SK-N-SH (cell line): ENCODE results near the gene ST6GALNAC2. TPM values are rescaled to one million over a fixed set of nuclear protein-coding genes. Genes with fewer than 3 reads are reported as not detected.

Experiments
- CTCF ChIA-PET: fragments of 300-600, 350-600 bp; formaldehyde crosslinking; extraction: SDS; loops from one replicate; lab custom pipeline; 2021; lab: Yijun Ruan, JAX
- POLR2A ChIA-PET: fragments of 350-600 bp; sonication (Branson Sonifier 250); formaldehyde crosslinking; extraction: SDS; loops from one replicate; lab custom pipeline; 2020; ENCODE audit warnings: antibody characterized with exemption, inconsistent platforms; lab: Yijun Ruan, JAX
- DNase-seq: peaks from one replicate; pipeline ENCODE4 v3.0.0; 2012
- H2AFZ ChIP-seq: fragments of 200-600 bp; sonication (generic); 2 replicates; pipeline ENCODE4 v1.8.1; 2016; ENCODE audit warnings: antibody characterized with exemption, mild to moderate bottlenecking, low read depth
- H3F3A ChIP-seq: fragments of 200-600 bp; sonication (generic); replicated peaks from 2 replicates; pipeline ENCODE3; 2016; ENCODE audit warnings: antibody characterized with exemption, mild to moderate bottlenecking; ENCODE audit not compliant: insufficient read depth
- H3K27ac ChIP-seq, 2 experiments: fragments of 200-500 bp in 1 of 2; fragments of 200-600 bp in 1 of 2; sonication (Bioruptor generic) in 1 of 2; sonication (generic), shearing (Covaris generic) in 1 of 2; 2 replicates each; pipeline versions ENCODE4 v1.5.1 to v1.6.1; 2014 to 2016; ENCODE audit warnings: low read depth in 2 of 2, inconsistent platforms in 1 of 2, low read length in 1 of 2, mild to moderate bottlenecking in 1 of 2, mixed read lengths in 1 of 2
- H3K27me3 ChIP-seq: fragments of 200-600 bp; sonication (generic), shearing (Covaris generic); 2 replicates; pipeline ENCODE4 v1.6.1; 2016; ENCODE audit warnings: mixed run types; ENCODE audit not compliant: insufficient read depth
- H3K36me3 ChIP-seq, 2 experiments: fragments of 200-500 bp in 1 of 2; fragments of 200-600 bp in 1 of 2; sonication (Bioruptor generic) in 1 of 2; sonication (generic) in 1 of 2; replicated peaks in 1 of 2; 2 replicates each; pipeline versions ENCODE3 to v1.5.1; 2014 to 2016; ENCODE audit warnings: low read length in 1 of 2, mild to moderate bottlenecking in 1 of 2; ENCODE audit not compliant: insufficient read depth in 2 of 2, control insufficient read depth in 1 of 2
- H3K4me1 ChIP-seq, 2 experiments: fragments of 200-500 bp in 1 of 2; fragments of 200-600 bp in 1 of 2; sonication (Bioruptor generic) in 1 of 2; sonication (generic), shearing (Covaris generic) in 1 of 2; 2 replicates each; pipeline versions ENCODE4 v1.5.1 to v1.6.1; 2014 to 2016; ENCODE audit warnings: low read depth in 1 of 2, low read length in 1 of 2, mixed run types in 1 of 2; ENCODE audit not compliant: insufficient read depth in 2 of 2, control insufficient read depth in 1 of 2
- H3K4me2 ChIP-seq: fragments of 200-600 bp; sonication (generic), shearing (Covaris generic); 2 replicates; pipeline ENCODE4 v1.6.1; 2017; ENCODE audit warnings: mixed run types
- H3K4me3 ChIP-seq, 2 experiments: fragments of 200-500 bp in 1 of 2; fragments of 200-600 bp in 1 of 2; sonication (Bioruptor generic) in 1 of 2; sonication (generic), shearing (Covaris generic) in 1 of 2; 2 replicates each; pipeline versions ENCODE4 v1.5.1 to v1.8.1; 2014 to 2016; ENCODE audit warnings: low read depth in 2 of 2, inconsistent platforms in 1 of 2, low read length in 1 of 2, mild to moderate bottlenecking in 1 of 2, mixed read lengths in 1 of 2, moderate library complexity in 1 of 2
- H3K79me2 ChIP-seq: fragments of 200-600 bp; sonication (generic); 2 replicates; pipeline ENCODE4 v1.8.1; 2017; ENCODE audit warnings: mild to moderate bottlenecking; ENCODE audit not compliant: insufficient read depth
- H3K9ac ChIP-seq: fragments of 200-600 bp; sonication (generic); 2 replicates; pipeline ENCODE4 v1.6.1; 2017; ENCODE audit warnings: mixed run types
- H3K9me2 ChIP-seq: fragments of 200-600 bp; sonication (generic); 2 replicates; pipeline ENCODE4 v1.6.1; 2017; ENCODE audit warnings: mixed run types
- H3K9me3 ChIP-seq: fragments of 200-600 bp; sonication (generic); 2 replicates; pipeline ENCODE4 v1.6.1; 2017; ENCODE audit warnings: mixed run types, mild to moderate bottlenecking, moderate library complexity
- H4K20me1 ChIP-seq: fragments of 200-600 bp; sonication (generic); 2 replicates; pipeline ENCODE4 v1.6.1; 2017; ENCODE audit warnings: mild to moderate bottlenecking, mixed run types; ENCODE audit not compliant: insufficient read depth
- CHD2 ChIP-seq: fragments of 150-350 bp; IDR thresholded peaks from 2 replicates; pipeline ENCODE4 v1.6.1; 2018; ENCODE audit warnings: low read length; ENCODE audit not compliant: partially characterized antibody
- ELF1 ChIP-seq: IDR thresholded peaks from 2 replicates; pipeline ENCODE4 v1.4.0; 2012
- EP300 ChIP-seq, 2 experiments: IDR thresholded peaks; 2 replicates each; pipeline versions ENCODE4 v1.4.0 to v1.6.1; 2012; ENCODE audit warnings: borderline replicate concordance in 1 of 2, low read depth in 1 of 2, low read length in 1 of 2
- EZH2phosphoT487 ChIP-seq: fragments of 200-600 bp; sonication (generic); IDR thresholded peaks from 2 replicates; pipeline ENCODE4 v1.6.1; 2017; ENCODE audit warnings: low read depth, mixed run types, mild to moderate bottlenecking, antibody characterized with exemption, moderate library complexity, borderline replicate concordance
- FOXJ3 ChIP-seq: sonication (generic); formaldehyde crosslinking; IDR thresholded peaks from 2 replicates; pipeline ENCODE4 v1.5.1; 2020; ENCODE audit warnings: mild to moderate bottlenecking, missing genetic modification reagents
- FOXM1 ChIP-seq: IDR thresholded peaks from 2 replicates; pipeline ENCODE4 v1.4.0; 2012; ENCODE audit warnings: low read depth, mild to moderate bottlenecking
- GABPA ChIP-seq: IDR thresholded peaks from 2 replicates; pipeline ENCODE4 v1.4.0; 2012; ENCODE audit warnings: low read depth, mild to moderate bottlenecking
- GATA2 ChIP-seq: sonication (generic); formaldehyde crosslinking; IDR thresholded peaks from 2 replicates; pipeline ENCODE4 v1.5.0; 2020; ENCODE audit warnings: mild to moderate bottlenecking, missing genetic modification reagents
- MEF2A ChIP-seq: IDR thresholded peaks from 2 replicates; pipeline ENCODE4 v1.4.0; 2012; ENCODE audit warnings: low read depth, borderline replicate concordance
- NFIC ChIP-seq: IDR thresholded peaks from 2 replicates; pipeline ENCODE4 v1.4.0; 2012; ENCODE audit warnings: borderline replicate concordance
- RAD21 ChIP-seq: IDR thresholded peaks from 2 replicates; pipeline ENCODE4 v1.6.1; 2012; ENCODE audit warnings: mild to moderate bottlenecking, low read length
- RCOR1 ChIP-seq: fragments of 150-350 bp; IDR thresholded peaks from 2 replicates; pipeline ENCODE4 v1.6.1; 2017; ENCODE audit warnings: antibody characterized with exemption, low read length
- RXRA ChIP-seq: IDR thresholded peaks from 2 replicates; pipeline ENCODE4 v1.4.0; 2012; ENCODE audit warnings: low read depth, mild to moderate bottlenecking, borderline replicate concordance
- YY1 ChIP-seq: IDR thresholded peaks from 2 replicates; pipeline ENCODE4 v1.4.0; 2012; ENCODE audit warnings: low read depth, mild to moderate bottlenecking
- WGBS: methylation state at CpG from one replicate; pipeline ENCODE4 v1.1.6; 2017; ENCODE audit warnings: low lambda C conversion rate; 5-methylcytosine and 5-hydroxymethylcytosine counted together
- polyA plus RNA-seq, 3 experiments: library from polyadenylated mRNA; depleted of rRNA; stranded (reverse); fragments of >200 nt; gene quantifications; 2 replicates each; pipeline ENCODE4 v1.2.3, GENCODE V29; 2012
- TF ChIP-seq, protein P1 (sequence below): fragments of 200-600 bp; sonication (generic); IDR thresholded peaks from 2 replicates; pipeline ENCODE4 v1.6.1; 2017; ENCODE audit warnings: antibody characterized with exemption, mild to moderate bottlenecking, moderate library complexity
- TF ChIP-seq, protein P2 (sequence below): IDR thresholded peaks from 2 replicates; pipeline ENCODE4 v1.4.0; 2012; ENCODE audit warnings: low read depth, borderline replicate concordance
- TF ChIP-seq, protein P3 (sequence below): IDR thresholded peaks from 2 replicates; pipeline ENCODE4; 2012

Gene ST6GALNAC2
- polyA plus RNA-seq, 1 of the 3 experiments (the other 2 are of a cell fraction): 0.94 TPM

DNA sequence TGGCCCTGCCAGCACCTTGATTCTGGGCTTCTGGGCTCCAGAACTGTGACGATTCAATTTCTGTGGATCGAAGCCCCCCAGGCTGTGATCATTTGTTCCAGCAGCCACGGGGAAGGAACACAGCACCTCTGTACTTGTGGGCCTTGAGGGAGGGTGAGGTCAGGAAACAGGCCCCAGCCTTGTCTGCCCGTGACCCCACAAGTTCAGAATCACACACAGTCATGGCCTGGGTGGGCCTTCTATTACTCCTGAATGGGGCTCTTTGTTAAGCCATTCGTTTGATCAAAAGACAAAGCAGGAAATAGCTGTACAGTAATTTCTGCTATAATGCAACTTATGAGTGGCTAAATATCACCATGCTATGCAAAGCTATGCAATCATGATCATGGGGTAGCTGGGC lies 10.1 kb downstream of the ST6GALNAC2 start:
- no peaks in the 10 kb centered on the region for H3K4me1 ChIP-seq
- CTCF ChIA-PET: interaction anchor here (0.8 to 8.5 kb wide), 8 partner anchors 8 to 293 kb away, joined by 3 to 45 read pairs (median 4); partner anchors contain the start of genes MGAT5B and ST6GALNAC2

DNA sequence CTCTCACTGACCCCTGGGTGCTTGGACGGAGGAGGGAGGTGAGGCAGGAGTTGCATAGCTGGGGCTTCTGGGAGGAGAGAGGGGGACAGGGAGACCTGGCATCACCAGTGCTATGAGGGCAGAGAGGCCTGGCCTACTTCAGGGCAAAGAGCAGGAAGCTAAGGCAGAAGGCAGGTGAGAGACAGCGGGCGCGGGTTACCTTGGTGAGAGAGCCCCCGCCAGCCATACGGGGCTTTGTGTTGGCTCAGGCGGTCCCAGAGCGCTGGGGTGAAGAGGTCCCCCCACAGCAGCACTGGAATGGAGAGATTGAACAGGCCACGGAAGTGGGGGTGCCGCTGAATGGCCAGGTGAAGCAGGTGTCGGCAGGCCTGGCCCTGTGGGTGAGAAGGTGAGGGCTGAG lies 11.5 kb downstream of the ST6GALNAC2 start:
- H3F3A ChIP-seq: no peaks in the 10 kb centered on the region
- H3K9ac ChIP-seq: no peak overlapping the region
- ChIA-PET POLR2A (interaction anchor here (0.7 kb wide), 1 partner anchor 8 kb away, joined by 3 read pairs; no protein-coding TSS in a partner anchor), CTCF (interaction anchor here (2.0 to 8.8 kb wide), 5 partner anchors 15 to 107 kb away, joined by 6 to 89 read pairs (median 33); no protein-coding TSS in a partner anchor)
- H3K79me2 ChIP-seq: no peaks in the 10 kb centered on the region
- no peak overlapping the region for H3K27ac ChIP-seq
- no peak overlapping the region for H2AFZ ChIP-seq
- no peaks in the 10 kb centered on the region for H3K9me2 ChIP-seq
- H3K9me3 ChIP-seq: no peaks in the 10 kb centered on the region
- H4K20me1 ChIP-seq: no peaks in the 10 kb centered on the region
- H3K36me3 ChIP-seq: no peaks in the 10 kb centered on the region
- H3K4me3 ChIP-seq: no peak overlapping the region
- H3K4me1 ChIP-seq: no peaks in the 10 kb centered on the region; a peak in 1 of 4 replicates
- no peak overlapping the region for H3K4me2 ChIP-seq
- no peak for DNase-seq
- no peaks in the 10 kb centered on the region for H3K27me3 ChIP-seq
- WGBS: 88% methylated on average over 10 of the region's 11 CpGs
- TF ChIP-seq FOXJ3 (CRISPR knock-in tag) (no peak), FOXM1 (no peak), GABPA (no peak), GATA2 (CRISPR knock-in tag) (no peak), RXRA (no peak), EP300 (IDR thresholded peaks at IDR 0.05; ENCODE audit: borderline replicate concordance in 1 of 2, low read depth in 1 of 2, low read length in 1 of 2) (no peak)
- TF ChIP-seq, protein P1, sequence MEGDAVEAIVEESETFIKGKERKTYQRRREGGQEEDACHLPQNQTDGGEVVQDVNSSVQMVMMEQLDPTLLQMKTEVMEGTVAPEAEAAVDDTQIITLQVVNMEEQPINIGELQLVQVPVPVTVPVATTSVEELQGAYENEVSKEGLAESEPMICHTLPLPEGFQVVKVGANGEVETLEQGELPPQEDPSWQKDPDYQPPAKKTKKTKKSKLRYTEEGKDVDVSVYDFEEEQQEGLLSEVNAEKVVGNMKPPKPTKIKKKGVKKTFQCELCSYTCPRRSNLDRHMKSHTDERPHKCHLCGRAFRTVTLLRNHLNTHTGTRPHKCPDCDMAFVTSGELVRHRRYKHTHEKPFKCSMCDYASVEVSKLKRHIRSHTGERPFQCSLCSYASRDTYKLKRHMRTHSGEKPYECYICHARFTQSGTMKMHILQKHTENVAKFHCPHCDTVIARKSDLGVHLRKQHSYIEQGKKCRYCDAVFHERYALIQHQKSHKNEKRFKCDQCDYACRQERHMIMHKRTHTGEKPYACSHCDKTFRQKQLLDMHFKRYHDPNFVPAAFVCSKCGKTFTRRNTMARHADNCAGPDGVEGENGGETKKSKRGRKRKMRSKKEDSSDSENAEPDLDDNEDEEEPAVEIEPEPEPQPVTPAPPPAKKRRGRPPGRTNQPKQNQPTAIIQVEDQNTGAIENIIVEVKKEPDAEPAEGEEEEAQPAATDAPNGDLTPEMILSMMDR: no peak
- TF ChIP-seq, protein P2, sequence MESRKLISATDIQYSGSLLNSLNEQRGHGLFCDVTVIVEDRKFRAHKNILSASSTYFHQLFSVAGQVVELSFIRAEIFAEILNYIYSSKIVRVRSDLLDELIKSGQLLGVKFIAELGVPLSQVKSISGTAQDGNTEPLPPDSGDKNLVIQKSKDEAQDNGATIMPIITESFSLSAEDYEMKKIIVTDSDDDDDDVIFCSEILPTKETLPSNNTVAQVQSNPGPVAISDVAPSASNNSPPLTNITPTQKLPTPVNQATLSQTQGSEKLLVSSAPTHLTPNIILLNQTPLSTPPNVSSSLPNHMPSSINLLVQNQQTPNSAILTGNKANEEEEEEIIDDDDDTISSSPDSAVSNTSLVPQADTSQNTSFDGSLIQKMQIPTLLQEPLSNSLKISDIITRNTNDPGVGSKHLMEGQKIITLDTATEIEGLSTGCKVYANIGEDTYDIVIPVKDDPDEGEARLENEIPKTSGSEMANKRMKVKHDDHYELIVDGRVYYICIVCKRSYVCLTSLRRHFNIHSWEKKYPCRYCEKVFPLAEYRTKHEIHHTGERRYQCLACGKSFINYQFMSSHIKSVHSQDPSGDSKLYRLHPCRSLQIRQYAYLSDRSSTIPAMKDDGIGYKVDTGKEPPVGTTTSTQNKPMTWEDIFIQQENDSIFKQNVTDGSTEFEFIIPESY: no peak

More for the DNA sequence above, 10.1 kb downstream of the ST6GALNAC2 start:
- H3K9ac ChIP-seq: no peak overlapping the region
- H3K36me3 ChIP-seq: no peaks in the 10 kb centered on the region
- H3K4me2 ChIP-seq: no peak overlapping the region
- H3F3A ChIP-seq: no peaks in the 10 kb centered on the region
- no peaks in the 10 kb centered on the region for H3K27me3 ChIP-seq
- H3K27ac ChIP-seq: no peak overlapping the region
- TF ChIP-seq CHD2 (no peak), EZH2phosphoT487 (no peak), YY1 (no peak), RCOR1 (no peak), NFIC (no peak), ELF1 (no peak), FOXJ3 (CRISPR knock-in tag) (no peak), MEF2A (no peak), EP300 (IDR thresholded peaks at IDR 0.05; ENCODE audit: borderline replicate concordance in 1 of 2, low read depth in 1 of 2, low read length in 1 of 2) (no peak), RAD21 (no peak)
- TF ChIP-seq, protein P2: no peak
- TF ChIP-seq, protein P3, sequence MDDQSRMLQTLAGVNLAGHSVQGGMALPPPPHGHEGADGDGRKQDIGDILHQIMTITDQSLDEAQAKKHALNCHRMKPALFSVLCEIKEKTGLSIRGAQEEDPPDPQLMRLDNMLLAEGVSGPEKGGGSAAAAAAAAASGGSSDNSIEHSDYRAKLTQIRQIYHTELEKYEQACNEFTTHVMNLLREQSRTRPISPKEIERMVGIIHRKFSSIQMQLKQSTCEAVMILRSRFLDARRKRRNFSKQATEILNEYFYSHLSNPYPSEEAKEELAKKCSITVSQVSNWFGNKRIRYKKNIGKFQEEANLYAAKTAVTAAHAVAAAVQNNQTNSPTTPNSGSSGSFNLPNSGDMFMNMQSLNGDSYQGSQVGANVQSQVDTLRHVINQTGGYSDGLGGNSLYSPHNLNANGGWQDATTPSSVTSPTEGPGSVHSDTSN: no peak
- TF ChIP-seq, protein P1: no peak
- TF ChIP-seq, all 33 proteins: peak for 0
- Histone ChIP-seq H3K79me2 (no peaks in the 10 kb centered on the region), H3K4me3 (no peak overlapping the region), H4K20me1 (no peaks in the 10 kb centered on the region), H2AFZ (no peak overlapping the region), H3K9me2 (no peaks in the 10 kb centered on the region), H3K9me3 (no peaks in the 10 kb centered on the region)
- POLR2A ChIA-PET: no interaction called here
- no peak for DNase-seq
- WGBS: 73% methylated on average over 5 of the region's 5 CpGs
